Fibroblast of skin of left quadriceps (primary cell): ENCODE measurements around the gene PIEZO1.
A peak's percentile ranks its signal among the peaks of the same experiment; 100 is the strongest.
"Not testable (repeated sequence)": the region's sequence is repeated elsewhere in the genome, so short reads cannot be mapped to it uniquely, and the experiment has no call there.

ENCODE experiments used
- DNase-seq, 2 experiments: peaks; one replicate each; pipeline ENCODE4 v3.0.0-alpha.2; 2013; ENCODE audit warnings: low read depth in 2 of 2

The PIEZO1 gene

GRCh38 chr16:88781140-88782077, 3.6 kb downstream of the PIEZO1 start:
- no peak for DNase-seq

- no peak for DNase-seq
Observed at GRCh38 chr16:88780142-88781062, 4.6 kb downstream of the PIEZO1 start.

DNA sequence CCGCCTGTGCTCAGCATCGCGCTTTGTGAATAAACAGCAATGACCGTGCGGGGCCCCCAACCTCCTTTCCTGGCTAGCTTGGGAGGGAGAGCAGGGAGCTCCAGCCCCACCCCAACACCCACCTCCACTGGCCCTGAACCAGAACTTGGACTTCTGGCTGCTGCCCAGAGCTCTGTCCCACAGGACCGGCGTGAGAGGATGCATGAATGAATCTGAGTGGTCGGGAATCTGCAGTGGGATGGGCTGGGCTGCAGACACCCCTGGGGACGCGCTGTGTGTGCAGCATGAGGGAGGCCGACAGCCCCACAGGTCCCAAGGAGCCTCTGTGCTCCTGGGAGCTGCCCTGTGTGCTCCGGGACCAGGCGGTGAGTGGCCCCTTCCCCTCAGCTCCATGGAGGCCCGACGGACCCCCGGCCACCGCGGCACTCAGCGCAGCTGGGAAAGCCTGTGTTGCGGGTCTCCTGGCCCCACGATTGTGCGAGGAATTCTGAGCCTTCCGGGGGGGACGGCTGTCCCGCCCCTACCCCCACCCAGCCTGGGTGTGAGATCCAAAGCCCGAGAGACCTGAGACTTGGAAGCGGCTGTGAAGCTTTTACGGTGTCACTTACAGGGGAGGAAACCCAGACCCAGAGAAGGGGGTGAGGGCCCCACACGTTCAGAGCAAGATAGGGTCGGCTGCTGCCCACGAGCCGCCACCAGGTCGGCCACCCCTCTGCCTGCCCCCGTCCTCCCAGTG, 5.4 kb downstream of the PIEZO1 start:
- no peak for DNase-seq

DNA sequence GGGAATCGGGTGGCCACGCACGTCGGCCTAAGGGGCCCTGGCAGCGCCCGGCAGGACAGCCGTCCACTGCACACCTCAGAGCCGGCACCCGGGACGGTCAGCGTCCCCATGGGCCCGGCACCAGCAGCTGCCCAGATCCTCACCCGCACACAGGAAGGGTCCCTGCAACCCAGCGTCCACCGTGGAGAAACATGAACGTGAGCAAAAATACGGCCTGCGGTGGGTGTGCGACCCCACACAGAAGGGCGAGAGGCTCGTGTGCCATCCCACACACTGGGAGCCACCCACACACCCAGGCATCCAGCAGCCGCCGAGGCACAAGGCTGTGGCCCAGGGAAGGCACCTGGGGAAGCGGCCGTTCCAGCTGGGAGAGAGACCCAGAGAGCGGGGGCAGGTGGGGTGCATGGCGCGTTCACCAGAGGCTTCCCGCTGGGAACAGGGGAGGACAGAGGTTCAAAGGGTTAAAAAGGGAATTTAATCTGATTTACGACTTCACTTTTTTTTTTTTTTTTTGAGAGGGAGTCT, 6.4 kb downstream of the PIEZO1 start:
- DNase-seq = no peak

- no peak for DNase-seq
Observed at GRCh38 chr16:88778271-88778525, 6.8 kb downstream of the PIEZO1 start.

DNA sequence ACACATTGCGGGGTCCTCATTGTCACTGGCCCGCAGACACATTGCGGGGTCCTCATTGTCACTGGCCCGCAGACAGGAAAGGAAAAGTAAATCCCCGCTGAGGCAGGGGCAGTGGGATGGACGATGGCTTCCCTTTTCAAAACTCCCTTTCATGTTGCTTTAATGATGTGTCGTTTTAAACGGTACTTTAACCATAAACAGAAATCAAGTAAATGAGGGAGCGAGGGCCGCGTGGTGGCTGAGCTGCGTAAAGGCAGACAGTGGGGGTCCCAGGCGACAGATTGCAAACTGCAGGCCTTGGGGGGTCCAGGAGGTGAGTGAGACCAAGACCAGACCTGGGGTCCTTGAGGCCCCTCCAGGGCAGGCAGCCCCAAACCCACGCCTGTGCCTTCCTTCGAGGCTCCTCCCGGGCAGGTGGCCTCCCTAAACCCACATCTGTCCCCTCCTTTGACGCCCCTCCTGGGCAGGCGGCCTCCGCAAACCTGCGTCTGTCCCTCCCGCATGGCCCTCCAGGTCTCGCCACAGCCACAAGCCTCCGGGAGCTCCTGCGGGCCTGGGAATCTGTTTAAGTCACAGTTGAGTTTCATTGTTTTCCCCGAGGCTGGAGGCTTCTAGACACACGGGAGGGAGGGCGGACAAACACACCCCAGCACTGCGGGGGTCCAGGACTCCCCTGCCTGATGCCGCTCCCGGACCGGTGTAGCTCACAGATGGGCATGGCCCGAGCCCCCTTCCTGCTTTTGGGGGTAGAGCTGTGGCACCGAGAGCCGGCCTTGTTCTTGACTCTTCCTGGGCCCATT, 7.3 kb downstream of the PIEZO1 start:
- no peak for DNase-seq

- DNase-seq = no peak
Observed at GRCh38 chr16:88775825-88776224, 9.2 kb downstream of the PIEZO1 start.

DNA sequence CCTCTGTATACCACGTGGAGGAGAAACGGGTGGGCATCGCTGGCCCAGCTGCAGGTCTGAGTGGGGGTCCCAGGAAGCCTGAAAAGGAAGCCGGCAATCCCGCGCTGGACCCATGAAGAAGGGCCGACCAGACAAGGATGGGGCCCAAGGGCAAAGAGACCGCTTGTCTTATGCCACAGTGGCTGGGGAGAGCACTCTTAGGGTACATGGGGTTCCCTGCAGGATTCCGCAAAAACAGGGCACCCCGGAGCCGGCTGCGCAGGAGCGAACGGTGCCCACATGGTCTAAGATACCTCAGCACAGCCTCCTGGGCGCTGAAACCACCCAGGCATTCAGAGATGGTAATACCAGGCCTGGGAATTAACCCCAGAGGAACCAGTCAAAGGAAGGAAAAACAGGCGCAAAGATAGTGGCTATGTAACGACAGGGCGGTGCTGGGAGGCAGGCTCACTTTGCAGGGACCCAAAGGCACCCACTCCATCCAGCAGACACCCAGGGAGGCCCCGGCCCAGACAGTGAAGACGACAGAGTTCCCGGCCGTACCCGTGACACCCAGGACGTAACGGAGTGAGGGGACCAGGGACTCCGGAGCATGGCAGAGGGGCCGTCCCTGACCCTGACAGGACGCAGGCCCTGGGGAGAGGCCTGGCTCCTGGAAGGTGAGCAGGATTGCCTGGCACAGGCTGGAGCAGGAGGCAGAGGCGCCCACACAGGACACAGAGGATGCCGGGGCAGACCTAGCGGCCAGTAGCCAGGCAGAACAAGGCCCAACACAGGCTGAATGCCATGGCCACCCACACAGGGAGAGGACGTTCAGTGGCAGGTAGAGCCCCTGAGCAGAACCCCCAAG, 10.3 kb downstream of the PIEZO1 start:
- no peak for DNase-seq

- DNase-seq = no peak
Observed at GRCh38 chr16:88773812-88774291, 11.2 kb downstream of the PIEZO1 start.

DNA sequence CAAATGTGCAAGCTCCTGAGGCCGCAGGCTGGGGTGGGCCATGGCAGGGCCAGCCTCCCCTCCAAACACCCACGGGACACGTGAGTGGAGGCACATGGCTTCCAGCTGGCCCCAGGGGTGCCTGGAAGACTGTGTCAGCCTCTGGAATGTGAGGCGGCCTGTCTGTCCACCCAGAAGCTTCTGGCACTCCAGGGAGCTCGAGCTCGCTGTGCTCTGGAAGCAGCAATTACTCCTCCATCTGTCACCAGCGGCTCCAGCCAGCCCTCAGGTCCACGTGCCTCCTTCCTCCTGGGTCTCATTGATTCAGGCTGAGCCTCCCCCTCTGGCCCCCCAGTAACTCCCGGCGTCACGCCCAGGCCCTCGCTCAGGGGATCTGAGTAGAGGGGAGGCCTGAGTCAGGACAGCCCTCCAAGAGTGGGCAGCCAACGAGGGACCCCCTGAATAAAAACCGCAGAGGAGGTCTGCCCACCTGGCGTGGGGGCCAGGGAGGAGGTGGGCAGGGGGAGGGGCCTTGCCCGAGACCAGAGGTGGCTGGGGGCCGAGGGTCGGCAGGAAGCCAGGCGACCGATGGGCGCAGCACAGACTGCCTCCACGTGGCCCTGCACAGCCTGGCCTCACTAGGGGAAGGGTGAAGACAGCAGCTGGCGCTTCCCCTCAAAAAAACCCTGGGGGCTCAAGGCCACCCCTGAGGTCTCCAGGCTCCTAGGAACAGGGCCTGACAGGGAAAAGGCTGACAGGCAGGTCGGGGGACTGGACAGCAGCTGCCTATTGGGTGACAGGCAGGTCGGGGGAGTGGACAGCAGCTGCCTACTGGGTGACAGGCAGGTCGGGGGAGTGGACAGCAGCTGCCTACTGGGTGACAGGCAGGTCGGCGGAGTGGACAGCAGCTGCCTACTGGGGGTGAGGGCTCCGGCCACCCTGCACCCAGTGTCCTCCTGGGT, 11.9 kb downstream of the PIEZO1 start:
- peak; percentile 77 to 81 for DNase-seq

- DNase-seq = not testable (repeated sequence)
Observed at GRCh38 chr16:88771781-88772180, 13.2 kb downstream of the PIEZO1 start.

GRCh38 chr16:88771294-88771772, 13.7 kb downstream of the PIEZO1 start:
- DNase-seq = no peak

DNA sequence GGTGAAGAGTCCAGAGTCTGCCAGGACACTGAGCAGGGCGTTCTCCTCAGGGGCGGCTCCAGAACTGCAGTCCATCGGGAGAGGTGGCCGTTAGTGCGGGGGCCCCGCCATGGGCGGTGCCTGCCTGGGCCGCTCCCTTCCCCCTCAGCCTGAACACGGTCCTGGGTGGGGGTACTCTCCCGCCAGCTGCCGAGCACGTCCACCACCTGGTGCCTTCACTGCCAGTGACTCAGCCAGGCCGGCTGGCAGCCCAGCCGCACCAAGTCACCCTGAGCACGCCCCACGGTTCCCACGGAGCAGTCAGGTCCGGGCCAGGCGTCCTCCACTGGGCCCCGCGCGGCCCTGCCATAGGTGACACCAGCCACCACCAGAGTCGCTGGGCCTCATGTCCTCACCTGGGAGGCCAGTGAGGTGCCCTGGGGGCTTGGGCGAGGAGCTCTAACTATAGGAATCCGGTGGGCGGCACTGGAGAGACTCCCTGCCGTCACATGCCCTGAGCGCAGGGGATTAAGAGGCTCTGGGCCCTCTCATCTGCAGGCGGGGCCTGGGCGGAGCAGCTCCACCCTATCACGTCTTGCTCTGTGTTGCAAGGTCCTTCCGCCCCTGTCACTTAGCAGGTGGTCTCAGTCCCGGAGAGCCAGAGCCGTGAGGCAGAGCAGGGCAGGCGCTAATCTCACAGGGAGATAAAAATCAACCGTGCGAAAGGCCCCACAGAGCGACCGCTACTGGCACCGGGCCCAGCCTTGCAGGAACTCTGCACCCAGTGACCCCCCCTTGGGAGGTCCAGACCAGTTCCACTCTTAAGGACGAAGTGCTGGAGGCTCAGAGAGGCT, 14.3 kb downstream of the PIEZO1 start:
- no peak for DNase-seq

- no peak for DNase-seq
Observed at GRCh38 chr16:88769617-88770460, 15.2 kb downstream of the PIEZO1 start.

GRCh38 chr16:88768071-88768783, 16.8 kb downstream of the PIEZO1 start:
- DNase-seq = no peak

DNA sequence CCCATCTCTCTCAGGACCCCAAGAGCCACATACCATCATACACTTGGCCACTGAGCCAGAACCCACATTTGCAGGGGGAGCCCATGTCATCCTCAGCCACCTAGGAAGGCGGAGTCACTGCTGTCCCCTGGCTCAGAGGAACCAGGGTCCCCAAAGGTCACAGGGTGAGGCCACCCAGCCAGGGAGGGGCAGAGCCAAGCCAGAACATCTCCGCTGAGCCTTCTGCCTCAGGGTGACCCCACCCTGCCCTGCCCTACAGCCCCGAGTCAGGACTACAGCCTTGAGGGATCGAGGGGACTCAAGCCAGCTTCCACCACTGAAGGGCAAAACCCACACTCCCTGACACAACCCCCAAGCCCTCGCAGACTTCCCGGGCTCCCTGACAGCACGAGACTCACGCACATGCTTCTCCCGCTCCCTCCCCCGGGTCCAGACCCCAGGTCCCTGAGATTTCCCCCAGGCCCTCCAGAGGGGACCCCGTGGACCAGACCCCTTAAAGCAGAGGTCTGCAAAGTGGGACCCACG, 17.4 kb downstream of the PIEZO1 start:
- no peak for DNase-seq
